HG02840 (cell line): Measurements from ENCODE around the gene CTSZ.
"Not testable (repeated sequence)": the region's sequence is repeated elsewhere in the genome, so short reads cannot be mapped to it uniquely, and the experiment has no call there.

Source experiments
- ATAC-seq: cut with Tn5 transposase; IDR thresholded peaks from one replicate; pipeline ENCODE4 v1.9.1; 2021; ENCODE audit warnings: mild to moderate bottlenecking, moderate library complexity, moderate number of reproducible peaks; ENCODE audit not compliant: unreplicated experiment, low FRiP score

Gene CTSZ

GRCh38 chr20:59014680-59015389 lies 7.8 kb upstream of the CTSZ start:
- ATAC-seq, result no peak

- ATAC-seq, result no peak
Measured at GRCh38 chr20:59013959-59014608, 7.0 kb upstream of the CTSZ start.

- no peak for ATAC-seq
Measured at GRCh38 chr20:59013031-59013951, 6.2 kb upstream of the CTSZ start.

GRCh38 chr20:59011874-59012157 lies 4.8 kb upstream of the CTSZ start:
- ATAC-seq, result not testable (repeated sequence)

GRCh38 chr20:59010995-59011873 lies 4.2 kb upstream of the CTSZ start:
- ATAC-seq, result no peak

GRCh38 chr20:59010321-59010994 lies 3.4 kb upstream of the CTSZ start:
- no peak for ATAC-seq

- ATAC-seq, result no peak
Measured at GRCh38 chr20:59008715-59009336, 1.8 kb upstream of the CTSZ start.

GRCh38 chr20:59007665-59008511 lies 834 bp upstream of the CTSZ start:
- ATAC-seq, result no peak

GRCh38 chr20:59006167-59006863 lies 739 bp downstream of the CTSZ start:
- no peak for ATAC-seq

GRCh38 chr20:59005523-59006166 lies 1.4 kb downstream of the CTSZ start:
- no peak for ATAC-seq

- peak; percentile 44 for ATAC-seq
Measured at GRCh38 chr20:59004763-59005522, 2.1 kb downstream of the CTSZ start.

GRCh38 chr20:59004493-59004762 lies 2.6 kb downstream of the CTSZ start:
- no peak for ATAC-seq

GRCh38 chr20:59003836-59004492 lies 3.1 kb downstream of the CTSZ start:
- no peak for ATAC-seq

GRCh38 chr20:59002874-59003399 lies 4.1 kb downstream of the CTSZ start:
- ATAC-seq, result no peak

GRCh38 chr20:59002388-59002787 lies 4.7 kb downstream of the CTSZ start:
- ATAC-seq, result no peak

- no peak for ATAC-seq
Measured at GRCh38 chr20:59001449-59002171, 5.4 kb downstream of the CTSZ start.
